Measurements from ENCODE around the gene NAT14.

GRCh38 chr19:55519451-55520311 lies 34.7 kb downstream of the NAT14 start:
- TF ChIP-seq POLR2A (IDR thresholded peaks at IDR 0.05; ENCODE audit: low read depth, low read length), result no peak
- no peak for TF ChIP-seq POLR2AphosphoS5 (IDR thresholded peaks at IDR 0.05; ENCODE audit: low read depth, low read length)
- no peak for TF ChIP-seq PAX5 (IDR thresholded peaks at IDR 0.05; ENCODE audit: insufficient read depth, low read length, severe bottlenecking)
- no peak for TF ChIP-seq TAF1 (IDR thresholded peaks at IDR 0.05; ENCODE audit: low read depth, low read length)
- no peak for TF ChIP-seq SPI1 (IDR thresholded peaks at IDR 0.05; ENCODE audit: low read depth, low read length)

Measured in GM12891 (cell line).